GM21515 (cell line): ENCODE results near the gene FILIP1L.

ENCODE experiments used
- ATAC-seq: cut with Tn5 transposase; IDR thresholded peaks from one replicate; pipeline ENCODE4 v1.9.1; 2021; ENCODE audit not compliant: unreplicated experiment

Gene FILIP1L

DNA sequence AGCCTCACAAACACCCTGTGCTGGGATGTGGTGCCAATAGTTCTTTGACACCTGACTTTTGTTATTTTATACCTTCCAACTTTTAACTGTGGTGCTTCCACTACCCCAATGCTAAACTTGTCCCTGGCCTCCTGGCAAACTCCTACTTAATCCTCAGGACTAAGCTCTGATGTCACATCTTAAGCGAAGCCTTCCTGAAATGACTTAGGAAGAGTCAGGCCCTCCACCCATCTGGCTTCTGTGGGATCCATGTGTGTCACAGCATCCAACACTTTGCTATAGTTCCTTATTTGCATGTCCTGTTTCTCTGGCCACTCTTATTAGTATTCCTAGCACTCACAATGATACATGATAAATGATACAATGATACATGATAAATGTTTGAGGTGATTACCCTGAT, 133.2 kb downstream of the FILIP1L start:
- ATAC-seq = no peak

DNA sequence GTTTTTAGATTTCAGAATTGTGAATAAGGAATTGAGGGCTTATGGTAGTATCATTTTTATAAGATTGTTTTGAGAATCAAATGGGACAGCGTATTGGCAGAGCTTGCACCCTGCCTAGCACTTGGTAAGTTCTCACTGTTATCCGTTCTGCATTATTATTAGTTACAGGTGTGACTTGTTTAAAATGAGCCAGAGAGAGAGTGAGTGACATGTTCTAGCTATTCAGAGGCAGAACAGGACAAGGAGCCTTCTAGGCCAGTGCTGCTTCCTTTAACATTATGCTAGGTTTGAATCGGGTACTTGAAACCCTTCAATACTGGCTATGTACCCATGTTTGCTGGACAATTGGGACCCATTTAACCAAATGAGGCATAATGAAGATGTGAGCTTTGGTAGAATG, 133.7 kb downstream of the FILIP1L start:
- ATAC-seq = no peak

DNA sequence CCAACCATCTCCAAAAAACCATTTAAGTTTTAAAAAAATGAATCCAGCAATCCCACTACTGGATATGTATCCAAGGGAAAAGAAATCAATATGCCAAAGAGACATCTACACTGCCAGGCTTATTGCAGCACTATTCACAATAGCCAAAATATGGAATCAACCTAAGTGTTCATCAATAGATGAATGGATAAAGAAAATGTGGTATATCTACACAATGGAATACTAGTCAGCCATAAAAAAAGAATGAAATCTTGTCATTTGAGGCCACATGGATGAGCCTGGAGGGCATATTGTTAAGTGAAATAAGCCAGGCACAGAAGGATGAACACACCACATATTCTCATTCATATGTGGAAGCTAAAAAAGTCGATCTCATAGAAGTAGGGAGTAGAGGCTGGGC, 136.1 kb downstream of the FILIP1L start:
- ATAC-seq = no peak

DNA sequence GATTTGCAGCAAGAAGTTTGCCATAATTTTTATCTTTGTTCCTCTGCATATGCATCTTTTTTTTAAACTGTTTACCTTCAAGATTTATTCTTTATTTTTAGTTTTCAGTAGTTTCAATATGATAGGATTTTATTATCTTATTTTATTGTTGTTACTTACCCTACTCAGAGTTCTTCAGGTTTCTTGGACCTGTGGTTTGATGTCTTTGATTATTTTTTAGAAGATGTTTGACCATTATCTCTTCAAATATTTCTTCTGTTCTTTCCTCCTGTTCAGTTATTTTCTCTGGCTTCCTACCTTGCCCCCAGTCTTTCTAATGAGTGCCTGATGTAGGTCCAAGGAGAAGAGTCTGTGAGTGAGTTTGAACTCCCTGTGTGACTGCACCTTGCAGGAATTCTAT, 137.7 kb downstream of the FILIP1L start:
- no peak for ATAC-seq

DNA sequence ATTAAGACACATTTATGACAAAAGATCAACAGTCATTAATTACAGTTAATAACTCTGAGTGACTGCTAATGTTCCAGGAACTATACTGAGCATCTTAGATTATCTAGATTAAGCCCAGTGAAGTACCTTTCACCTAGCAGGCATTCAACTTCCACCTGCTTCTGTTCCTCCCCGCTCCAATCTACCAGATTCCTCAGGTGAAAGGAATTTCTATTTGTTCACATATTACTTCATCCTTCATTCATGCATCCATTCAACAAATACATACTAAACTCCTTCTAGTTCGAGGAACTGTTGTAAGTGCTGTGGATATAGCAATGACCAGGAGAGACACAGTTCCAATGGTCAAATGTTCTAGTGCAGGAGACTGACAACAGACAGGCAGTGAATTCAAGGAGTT, 139.3 kb downstream of the FILIP1L start:
- no peak for ATAC-seq

DNA sequence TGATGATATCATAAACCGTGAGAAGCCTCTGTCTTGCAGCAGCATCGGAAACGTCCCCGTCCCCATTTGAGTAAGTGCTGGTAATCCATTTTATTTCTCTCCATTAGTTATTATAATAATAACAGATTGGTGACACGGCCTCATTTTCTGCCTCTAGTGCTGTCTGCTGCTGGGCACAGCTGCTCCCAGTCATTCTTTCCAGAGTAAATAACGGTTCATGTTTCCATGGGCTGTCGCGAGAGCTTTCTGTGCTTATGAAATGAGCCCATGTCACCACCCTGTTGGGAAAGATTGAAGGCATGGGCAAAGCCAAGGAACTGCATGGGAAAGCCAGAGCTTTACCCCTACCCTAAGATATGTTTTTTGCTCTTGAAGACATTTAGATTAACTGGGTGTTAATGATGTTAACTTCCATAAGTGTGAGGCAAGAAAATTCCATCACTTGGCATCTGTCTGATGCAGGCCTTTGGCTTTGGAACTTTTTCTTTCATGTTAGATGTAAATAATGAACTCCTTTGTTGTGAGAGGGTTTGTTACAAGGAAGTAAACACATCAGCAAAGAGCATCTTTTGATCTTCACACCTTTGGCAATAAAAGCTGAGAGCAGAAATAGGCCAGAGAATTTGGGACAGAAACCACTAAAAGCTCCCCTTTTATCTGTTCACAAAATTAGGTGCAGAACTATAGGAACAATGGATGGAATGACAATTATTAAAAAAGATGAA, 141.8 kb downstream of the FILIP1L start:
- no peak for ATAC-seq

DNA sequence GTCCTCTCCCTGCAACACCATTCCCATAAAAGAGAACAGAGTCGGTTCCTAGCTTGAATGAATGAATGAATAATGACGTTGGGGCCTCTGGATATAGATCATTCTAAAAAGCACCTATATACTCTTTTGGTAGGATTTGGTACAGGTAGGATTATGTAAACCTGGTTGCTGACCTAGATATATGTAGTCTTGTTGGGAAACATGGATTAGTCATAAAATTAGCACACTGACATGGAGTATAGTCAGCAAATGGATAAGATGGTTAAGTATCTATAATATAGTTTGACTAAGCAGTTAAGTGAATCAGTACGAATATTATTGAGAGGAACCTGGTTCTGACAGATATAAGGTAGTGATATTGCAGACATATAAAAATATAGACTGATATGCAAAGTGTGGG, 142.5 kb downstream of the FILIP1L start:
- ATAC-seq = no peak

DNA sequence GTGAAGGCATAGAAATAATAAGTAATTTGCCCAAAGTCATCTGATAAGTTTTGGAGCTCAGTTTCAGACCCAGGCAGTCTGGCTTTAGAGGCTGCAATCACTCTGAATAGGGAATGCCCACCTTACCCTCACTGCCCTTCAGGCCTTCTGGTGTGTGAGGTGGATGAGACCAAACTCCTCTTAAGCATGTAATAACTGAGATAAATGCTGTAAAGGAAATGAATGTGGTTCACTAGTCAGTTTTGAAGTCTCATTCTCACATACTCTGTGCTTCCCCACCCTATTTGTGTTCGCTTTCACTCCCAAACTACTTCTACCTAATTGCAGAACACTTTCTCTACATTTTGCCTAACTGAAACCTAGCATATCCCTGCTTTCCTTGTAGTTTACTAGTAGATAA, 144.1 kb downstream of the FILIP1L start:
- peak; percentile 91 for ATAC-seq

DNA sequence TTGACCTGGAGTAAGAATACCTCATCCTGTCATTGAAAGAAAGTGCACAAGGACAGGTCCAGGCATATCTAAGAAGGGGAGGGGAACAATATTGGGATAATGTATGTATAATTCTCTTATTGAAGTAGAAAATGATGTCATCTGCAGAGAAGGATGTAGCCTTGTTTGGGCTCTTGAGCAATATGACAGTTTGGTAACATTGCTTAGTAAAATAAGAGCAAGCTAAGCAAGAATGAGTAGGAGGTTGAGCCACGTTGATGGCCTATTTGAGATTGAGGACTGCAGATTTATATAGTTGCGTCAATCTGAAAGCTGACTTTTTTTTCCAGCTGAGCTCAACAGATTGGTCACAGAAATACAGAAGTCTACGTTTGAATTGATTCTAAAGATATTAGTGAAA, 145.2 kb downstream of the FILIP1L start:
- no peak for ATAC-seq

DNA sequence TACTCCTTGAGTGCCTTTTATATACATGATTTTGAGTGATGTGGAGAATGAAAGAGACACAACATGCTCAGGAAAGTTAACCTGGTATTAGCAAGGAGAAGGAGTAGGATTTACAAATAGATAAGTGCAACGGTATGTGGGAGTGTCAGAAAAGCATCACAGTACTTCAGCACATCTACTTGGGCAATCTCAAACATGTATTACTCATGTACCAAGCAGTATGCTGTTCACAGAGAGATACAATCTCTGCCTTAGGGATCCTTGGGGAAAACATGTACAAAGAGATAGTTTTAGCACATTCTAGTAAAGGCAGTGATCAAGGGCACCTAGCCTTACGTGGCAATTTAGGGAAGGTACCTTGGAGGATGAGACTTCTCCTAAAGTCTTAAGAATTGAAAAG, 146.5 kb downstream of the FILIP1L start:
- ATAC-seq = no peak

DNA sequence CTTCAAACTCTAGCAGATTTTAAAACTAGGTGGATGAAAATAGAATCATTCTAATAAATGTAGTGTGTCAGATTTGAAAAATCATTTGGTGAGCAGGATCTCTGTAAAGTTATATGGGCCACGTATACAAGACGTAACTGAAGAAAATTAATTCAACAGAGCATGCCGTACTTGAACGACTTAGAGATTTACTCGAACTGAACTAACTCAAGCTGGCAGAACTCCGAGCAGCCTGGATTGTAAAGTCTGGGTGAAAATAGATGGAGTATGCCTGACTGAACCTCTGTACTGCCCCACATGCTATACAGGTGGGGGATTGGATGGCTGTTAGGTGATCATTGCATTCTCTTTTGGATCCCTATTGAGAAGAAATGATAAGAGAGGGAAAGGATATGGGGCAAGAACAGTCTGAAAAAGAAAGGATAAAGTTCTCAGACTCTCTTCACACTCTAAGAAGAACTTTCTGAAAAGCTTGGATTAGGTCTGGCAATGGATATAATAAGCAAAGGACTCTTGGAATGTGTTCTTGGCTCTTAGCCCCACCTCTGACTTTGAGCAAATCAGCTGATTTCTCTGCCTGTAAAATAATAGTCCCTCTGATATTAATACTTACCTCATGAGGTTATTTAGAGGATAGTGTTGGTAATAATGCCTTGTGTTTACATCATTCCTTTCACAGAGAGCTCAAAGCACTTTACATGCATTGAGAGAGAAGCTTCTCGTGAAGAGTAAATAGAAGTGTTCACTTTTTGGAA, 147.5 kb downstream of the FILIP1L start:
- ATAC-seq = no peak

DNA sequence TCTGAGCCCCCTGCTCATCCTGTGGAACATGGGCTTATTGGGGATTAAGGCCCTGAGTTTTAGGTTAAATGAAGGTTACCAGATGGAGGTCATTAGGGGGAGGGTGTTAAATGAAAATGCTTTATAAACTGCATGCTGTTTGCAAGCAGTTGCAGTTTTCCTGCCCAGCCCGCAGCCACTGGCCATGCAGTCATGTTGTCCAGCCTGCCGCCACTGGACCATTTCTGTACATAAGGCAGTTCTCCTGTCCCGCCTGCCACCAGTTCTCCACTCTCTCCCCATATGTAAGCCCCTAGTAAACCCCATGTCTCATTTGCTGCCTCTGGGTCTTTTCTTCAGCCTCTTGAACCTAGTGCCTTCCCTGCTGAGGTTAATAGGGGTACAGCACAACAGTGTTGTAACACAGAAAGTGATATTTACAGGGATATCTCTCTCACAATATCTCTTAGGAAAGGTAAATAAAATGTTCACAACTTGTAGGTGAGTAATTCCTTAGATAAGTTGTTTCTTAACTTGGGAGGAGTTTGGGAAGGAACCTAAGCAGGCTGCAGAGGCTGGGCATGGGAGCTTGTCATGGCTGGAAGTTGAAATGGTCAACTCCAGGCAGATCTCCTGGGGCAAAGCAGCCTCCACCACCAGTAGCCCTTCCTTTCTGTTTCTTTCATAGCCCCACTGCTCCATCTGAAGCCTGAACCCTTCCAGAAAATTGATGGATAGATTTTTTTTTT, 148.5 kb downstream of the FILIP1L start:
- ATAC-seq = no peak

DNA sequence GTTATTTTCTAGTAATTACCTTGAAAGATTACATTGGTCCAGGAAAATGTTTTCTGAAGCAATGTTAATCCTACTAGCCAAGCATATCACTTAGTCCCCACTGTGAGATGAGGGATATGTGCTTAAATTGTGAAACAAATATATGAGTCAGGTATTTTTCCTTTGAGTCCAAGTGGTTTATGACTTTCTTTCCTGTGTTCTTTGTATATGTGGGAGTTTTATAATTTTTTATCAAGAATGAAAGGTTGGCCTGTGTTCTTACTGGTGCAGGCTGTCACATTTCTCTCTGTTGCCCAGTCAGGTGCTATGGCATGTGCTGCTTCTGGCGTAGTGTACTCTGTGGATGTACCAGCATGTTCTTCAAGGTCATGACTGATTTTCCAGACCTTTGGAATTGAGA, 149.2 kb downstream of the FILIP1L start:
- ATAC-seq = no peak

DNA sequence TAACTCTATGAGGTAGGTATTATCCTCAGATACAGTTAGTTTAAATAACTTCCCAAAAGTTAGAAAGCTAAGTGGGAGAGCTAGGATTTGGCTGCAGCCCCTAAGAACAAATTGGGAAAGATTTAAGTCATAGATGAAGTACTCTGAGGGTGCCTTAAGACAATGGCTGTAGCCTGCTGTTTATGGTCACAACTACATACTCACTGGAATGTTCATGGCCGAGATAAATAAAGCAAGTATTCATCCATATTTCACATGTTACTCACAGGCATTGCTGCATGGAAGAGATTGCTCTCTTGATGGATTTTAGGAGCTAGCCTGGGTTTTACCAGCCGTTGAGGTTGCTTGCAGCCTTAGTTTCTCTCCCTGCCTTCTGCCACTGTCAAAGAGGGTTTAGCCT, 151.6 kb downstream of the FILIP1L start:
- ATAC-seq = no peak

DNA sequence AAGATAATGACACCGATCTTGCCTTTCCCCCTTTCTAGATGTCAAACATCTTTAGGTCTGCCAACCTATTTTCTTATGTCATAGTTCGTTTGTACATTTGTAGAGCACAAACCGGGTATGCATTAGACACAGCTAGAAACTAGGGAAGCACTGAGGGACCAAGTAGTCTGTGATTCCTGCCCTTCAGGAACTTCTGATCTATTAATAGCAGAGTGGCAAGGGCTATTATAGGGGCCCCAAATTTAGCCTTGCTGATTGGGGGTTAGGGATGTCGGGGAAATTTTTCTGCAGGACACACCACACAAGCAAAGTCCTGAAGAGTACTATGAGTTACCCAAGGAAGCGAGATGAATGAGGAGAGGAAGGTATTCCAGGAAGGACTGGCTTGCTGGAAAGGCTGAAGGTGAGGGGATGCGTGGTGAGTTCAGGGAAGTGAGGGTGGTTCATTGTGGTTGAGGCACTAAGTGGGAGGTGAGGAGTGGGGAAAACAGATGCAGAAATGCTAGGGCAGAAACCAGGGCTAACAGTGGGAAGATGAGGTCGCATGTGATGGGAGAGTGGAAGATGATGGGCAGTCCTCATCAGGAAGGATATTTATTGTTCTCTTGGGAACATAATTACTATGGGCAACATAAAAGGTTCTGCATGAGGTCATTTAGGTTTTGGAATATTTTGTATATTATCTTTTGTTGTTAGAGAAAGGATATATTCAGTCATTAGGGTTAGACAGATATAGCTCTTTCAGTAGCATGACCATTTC, 152.4 kb downstream of the FILIP1L start:
- ATAC-seq = no peak

DNA sequence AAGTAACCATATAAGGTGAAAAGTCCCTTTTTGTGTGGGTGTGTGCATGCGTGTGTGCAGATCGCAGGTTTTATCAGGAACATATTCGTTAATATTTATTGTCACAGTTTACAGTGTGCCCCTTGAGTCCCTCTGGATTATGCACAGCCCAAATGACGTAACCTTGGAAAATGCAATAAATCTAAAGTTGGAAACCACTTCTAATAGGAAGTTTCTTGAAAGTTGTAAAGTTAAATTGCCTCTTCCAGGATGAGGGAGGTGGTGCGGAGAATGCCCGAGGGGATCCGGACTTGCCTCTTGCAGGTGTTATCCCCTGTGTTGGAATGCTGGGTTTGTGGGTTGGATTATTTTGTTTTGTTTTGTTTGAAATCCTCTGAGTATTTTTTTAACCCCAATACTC, 153.4 kb downstream of the FILIP1L start:
- ATAC-seq = no peak

DNA sequence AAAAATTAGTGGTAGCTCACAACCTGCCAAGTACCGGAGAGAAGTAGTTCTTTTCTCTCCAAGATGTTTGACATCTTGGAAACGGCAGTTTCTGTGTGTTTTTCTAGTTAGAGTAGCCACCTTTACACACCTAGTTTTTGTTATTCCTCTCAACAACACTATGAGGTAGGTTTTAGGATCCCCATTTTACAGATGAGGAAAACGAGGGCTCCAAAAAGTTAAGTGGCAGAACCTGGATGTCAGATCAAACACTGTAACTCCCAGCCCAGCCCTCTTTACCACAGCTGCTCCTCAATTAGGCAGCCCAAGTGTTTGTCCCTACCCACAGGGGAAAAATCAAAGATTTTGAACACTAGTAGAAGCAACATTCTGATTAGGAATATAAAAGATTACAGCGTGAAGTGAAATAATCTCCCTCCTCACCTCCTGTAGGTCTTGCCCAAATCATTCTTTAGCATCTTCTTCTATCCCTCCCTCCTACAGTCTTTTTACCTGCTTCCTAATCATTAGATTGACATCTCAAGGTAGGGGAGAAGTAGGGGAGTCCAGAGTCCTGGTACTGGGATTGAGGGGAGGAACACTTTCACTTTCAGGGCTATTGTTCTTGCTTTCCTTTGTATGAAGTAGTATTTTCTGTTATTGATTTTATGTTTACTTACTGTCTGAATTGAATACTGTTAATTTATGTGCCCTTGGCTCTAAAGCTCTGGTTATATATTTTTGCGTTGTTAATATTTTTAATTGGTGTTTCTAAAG, 154.0 kb downstream of the FILIP1L start:
- ATAC-seq = no peak

DNA sequence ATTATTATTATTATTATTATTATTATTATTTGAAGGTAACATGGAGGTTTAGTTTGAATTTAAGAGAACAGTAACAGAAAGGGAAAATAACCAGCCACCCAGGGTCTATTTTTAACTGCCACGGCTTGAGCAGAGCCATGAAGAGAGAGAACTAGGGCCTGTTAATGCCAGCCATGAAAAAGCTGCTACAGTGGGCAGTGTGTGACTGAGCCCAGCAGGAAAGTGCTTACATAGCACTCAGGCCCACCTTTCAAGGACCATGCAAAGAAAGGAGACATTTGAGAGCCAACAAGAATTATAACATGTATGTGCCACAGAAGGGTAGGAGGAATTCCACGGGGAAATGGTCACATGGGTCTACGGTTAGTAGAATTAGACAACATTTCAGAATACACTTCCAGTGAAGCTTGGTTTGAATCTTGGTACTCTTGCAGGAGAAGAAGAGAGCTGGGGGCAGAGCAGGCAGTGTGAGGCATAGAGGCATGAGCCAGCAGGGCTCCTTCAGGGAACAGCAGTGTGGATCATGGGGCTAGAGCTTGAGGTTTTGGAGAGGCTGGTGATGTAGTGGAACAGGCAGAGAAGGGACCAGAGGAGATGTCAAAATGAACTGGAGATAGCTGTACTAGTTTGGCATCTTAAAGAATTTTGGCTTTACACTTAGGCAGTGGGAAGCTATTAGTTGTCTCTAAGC, 155.9 kb downstream of the FILIP1L start:
- no peak for ATAC-seq

DNA sequence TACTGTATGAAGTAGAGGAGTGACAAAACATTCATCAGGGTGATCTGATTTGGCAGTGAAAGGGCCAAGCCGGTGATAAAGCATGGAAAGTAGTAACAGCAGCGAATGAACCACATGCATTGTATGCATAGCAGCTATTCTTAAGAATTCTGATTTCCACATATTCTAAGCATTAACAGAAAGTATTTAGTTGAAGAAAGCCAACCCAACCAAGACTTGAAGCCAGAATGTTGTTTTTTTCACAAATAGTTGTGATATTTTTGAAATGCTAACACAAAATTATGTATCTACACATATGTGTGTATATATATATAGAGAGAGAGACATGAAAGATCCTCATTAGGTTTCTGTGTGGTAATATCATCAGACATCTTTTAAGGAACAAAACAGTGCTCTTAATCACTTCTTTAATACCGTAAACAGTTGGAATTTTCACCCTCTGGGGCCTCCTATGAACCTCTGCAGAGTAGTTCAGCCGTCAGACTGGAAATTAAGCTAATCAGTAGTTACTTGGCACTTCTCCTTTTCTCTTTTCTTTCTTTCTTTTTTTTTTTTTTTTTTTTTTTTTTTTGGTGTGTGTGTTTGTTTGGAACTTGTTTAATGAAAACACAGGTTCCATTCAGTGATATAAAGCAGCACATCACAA, 157.0 kb downstream of the FILIP1L start:
- no peak for ATAC-seq
